ENCODE results near the gene AATF.

AATF gene

GRCh38 chr17:36942019-36942599, 6.6 kb upstream of the AATF start:
- no peak for DNase-seq

- no peak for DNase-seq
These were observed 6.1 kb upstream of the AATF start for GRCh38 chr17:36942631-36943125.

GRCh38 chr17:36943250-36944191, 5.2 kb upstream of the AATF start:
- DNase-seq = no peak

DNA sequence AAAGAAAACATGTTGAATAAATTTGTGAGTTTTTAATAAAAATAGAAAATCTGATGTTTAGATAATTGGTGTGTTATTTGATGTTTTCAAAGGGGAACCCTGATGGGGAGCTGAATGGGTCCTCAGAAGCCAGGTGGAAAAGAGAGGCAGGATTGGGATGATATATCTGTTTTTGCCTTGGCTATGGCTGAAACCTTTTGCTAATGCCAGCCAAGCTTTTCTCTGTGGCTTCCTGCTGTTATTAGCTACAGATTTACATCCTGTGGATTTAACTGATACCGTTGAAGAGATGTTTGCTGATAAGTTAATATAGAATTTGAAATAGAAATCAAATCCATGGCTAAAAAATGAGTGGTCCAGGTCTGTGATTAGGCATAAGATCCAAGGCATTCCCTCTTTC, 4.2 kb upstream of the AATF start:
- no peak for DNase-seq

GRCh38 chr17:36945140-36945539, 3.6 kb upstream of the AATF start:
- DNase-seq = no peak

- DNase-seq = no peak
These were observed 2.6 kb upstream of the AATF start for GRCh38 chr17:36945959-36946725.

DNA sequence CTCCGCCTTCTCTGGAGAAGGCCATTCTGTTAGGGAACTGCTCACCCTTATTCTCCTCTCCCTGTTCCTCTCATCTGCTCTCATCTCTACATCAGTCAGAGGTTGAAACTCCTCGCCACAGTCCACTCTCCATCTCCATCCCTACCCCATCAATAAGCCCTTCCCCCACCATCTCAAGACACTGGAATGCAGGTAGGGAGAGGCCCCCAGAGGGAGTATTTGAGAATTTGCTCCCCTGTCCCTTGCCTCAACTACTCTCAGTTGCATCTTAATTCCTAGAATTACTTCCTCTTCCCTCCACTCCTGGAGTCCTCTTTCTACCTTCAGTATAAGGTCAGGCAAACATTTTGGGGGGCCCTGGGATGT, 2.0 kb upstream of the AATF start:
- no peak for DNase-seq

GRCh38 chr17:36947922-36948716, 635 bp upstream of the AATF start:
- no peak for DNase-seq

GRCh38 chr17:36949461-36949927, 740 bp downstream of the AATF start:
- DNase-seq = no peak

GRCh38 chr17:36950027-36950426, 1.3 kb downstream of the AATF start:
- no peak for DNase-seq

DNA sequence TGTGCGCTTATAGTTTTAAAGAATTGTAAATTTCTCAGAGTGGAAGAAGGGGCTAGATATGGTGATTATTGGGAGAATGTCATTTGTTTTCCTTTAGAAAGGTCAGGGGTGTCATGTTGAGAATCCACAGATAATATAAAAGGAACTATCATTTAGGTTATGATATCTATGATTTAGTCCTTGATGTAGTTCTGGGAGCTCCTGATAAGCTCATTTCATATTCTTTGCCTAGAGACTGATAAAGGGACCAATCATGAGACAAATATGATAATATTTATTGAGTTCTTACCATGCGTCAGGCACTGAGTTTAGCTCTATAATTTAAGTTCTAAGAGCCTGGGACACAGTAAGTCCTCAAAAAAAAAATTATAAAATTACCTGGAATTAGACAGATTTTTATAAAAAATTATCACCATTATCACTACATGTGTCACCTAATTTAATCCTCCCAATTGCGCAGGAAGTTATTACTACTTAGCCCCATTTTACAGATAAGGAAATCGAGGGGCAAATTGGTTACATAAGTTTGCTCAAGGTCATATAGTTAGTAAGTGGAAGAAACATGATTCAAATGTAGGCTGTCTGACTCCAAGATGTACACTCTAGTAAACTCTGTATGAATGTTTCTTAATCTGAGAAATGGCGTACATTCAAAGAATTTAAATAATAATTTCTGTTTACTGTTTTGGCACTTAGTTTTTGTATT, 2.5 kb downstream of the AATF start:
- no peak for DNase-seq

DNA sequence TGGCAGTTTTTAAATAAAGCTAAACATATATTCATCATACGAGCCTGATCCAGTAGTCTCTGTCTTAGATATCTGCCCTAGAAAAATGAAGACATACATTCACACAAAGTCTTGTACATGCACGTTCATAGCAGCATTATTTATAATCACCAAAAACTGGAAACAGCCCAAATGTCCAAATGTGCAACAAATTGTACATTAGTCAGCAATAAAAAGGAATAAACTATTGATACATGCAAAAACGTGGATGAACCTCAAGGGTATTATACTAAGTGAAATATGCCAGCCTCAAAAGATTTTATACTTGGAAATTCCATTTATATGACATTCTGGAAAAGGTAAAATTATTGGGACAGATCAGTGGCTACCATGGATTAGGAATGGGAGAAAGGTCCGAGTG, 22.8 kb downstream of the AATF start:
- DNase-seq = no peak

GRCh38 chr17:36972186-36972700, 23.5 kb downstream of the AATF start:
- peak; percentile 72 for DNase-seq

GRCh38 chr17:36972905-36973304, 24.2 kb downstream of the AATF start:
- no peak for DNase-seq

GRCh38 chr17:36975922-36976515, 27.3 kb downstream of the AATF start:
- DNase-seq = no peak

- no peak for DNase-seq
These were observed 28.3 kb downstream of the AATF start for GRCh38 chr17:36977066-36977465.

DNA sequence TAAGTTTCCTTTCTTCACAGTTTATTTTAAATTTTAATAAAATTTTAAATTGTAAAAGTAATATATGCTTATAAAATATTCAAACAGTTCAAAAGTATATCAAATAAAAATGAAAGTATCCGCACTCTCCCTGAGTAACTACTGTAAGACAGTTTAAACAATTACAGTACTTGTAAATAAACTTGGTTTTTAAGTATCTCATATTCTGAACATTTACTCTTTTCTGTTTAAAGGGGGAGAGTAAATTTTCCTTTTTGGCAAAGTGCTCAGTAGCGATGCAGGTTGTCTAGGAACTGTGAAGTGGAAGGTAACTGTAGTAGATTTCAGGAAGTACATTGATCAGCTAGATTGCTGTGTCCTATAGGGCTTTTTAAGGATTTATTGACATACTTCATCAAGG, 28.8 kb downstream of the AATF start:
- DNase-seq = no peak

DNA sequence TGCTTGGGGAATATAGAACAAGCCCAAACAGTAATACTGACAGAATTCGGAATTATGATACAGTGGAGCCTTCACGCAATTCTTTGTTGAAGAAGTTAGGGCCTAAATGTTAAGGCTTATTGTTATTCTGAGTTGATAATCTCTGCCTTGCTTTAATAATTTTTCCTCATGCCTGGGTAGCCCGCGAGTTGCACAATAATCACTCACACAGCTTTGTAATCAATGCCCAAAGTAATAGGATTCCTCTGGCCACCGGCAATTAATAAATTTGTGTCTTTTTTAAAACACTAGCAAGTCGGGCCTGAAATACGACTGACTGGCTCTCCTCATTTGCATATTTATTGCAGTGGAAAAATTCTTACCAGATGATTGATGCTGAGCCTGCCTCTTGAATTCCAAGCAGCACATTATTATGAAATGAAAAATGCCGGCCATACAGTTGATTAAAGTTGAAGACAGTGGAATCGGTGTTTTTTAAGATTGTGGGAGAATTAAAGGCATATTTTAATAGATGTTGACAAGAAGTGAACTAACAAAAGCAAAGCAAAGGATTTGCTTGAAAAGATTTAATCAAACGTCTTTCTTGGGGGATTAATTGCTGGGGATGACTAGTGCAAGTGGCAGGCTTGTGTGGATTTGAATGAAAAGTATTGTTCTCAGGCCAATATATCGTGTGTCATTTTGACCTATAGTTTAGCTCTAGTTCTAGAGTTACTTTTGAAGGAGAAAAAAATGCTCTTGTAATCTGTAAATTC, 30.2 kb downstream of the AATF start:
- DNase-seq = peak; percentile 1

DNA sequence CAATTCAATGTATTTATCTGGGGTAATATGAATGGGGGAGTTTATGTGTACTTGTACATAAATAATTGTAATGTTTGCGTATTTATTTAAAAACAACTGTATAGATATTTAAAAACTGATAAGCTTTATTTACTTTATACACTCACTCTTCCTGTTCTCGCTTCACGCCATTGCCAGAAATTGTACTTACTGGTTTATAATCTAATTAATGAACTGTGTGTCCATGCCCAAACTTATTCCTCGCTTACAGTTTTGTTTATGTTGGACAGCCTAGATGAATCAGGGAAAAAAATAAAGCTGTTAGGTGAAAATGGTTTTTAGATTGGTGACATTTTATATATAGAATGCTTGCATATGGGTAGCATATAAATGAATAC, 30.8 kb downstream of the AATF start:
- DNase-seq = no peak

- DNase-seq = peak; percentile 32
These were observed 31.6 kb downstream of the AATF start for GRCh38 chr17:36980280-36980761.

Measured in kidney glomerular epithelial cell (primary cell).